Measurements from ENCODE around the gene MICB. TPM values are rescaled to one million over a fixed set of nuclear protein-coding genes. Genes with fewer than 3 reads are reported as not detected.

MICB gene
- polyA plus RNA-seq, 2 of the 4 experiments (the other 2 are of a cell fraction) = 6.8 to 7.0 TPM

DNA sequence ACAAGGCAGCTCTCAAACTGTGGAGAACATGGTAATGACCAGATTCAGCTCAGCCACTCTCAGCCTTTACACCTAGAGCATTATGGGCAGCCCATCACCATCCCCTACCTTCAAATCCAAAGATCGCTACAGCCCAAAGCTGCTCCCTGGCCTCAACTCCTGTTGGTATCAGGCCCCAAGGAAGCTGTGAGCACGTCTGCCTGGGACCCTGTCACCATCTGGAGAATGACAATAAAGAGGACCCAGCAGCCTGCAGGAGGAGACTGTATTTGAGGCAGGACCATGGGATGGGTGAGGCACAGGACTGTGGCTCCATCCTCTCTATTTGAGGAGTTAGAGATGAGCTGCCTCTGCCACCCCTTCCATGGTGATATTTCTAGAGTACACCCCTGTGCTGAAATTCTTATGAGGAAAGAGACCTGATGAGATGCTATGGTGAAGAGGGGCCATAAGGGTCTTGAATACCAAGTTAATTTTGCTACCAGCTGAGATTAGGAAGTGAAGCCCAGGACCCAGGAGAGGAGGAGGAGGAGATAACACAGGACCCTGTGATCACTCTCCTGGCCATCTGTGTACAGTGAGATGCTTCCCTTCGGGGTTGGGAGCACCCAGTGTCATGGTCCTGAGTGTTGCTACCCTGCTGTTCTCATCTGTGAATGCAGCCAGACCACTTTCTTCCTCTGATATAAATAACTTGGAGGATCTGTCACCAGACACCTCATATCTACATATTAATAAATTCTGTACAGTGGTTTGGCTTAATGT, 19.6 kb upstream of the MICB start:
- FAIRE-seq = no peak
- Histone ChIP-seq H3K4me2 (no peak overlapping the region), H3K27ac (no peak overlapping the region), H3K4me1 (peaks cover 6% of the 10 kb centered on the region; the same call in 1 of the 3 replicates), H3K9me3 (no peaks in the 10 kb centered on the region), H3K4me3 (no peak overlapping the region)
- TF ChIP-seq NPAS2 (CRISPR knock-in tag; IDR thresholded peaks at IDR 0.05; ENCODE audit: borderline replicate concordance) (no peak), ESRRA (IDR thresholded peaks at IDR 0.05; ENCODE audit: borderline replicate concordance, low read length) (no peak), HOXB13 (CRISPR knock-in tag; IDR thresholded peaks at IDR 0.05; ENCODE audit: low read depth) (no peak), SREBF2 (IDR thresholded peaks at IDR 0.05) (no peak), CBX8 (IDR thresholded peaks at IDR 0.05) (no peak), FOXS1 (CRISPR knock-in tag; IDR thresholded peaks at IDR 0.05) (no peak), FOSL2 (IDR thresholded peaks at IDR 0.05) (no peak), FOSL2 (CRISPR knock-in tag; IDR thresholded peaks at IDR 0.05) (no peak), KDM5A (IDR thresholded peaks at IDR 0.05) (no peak), POLR2A (IDR thresholded peaks at IDR 0.05; ENCODE audit: low read length) (no peak), MAFK (IDR thresholded peaks at IDR 0.05; ENCODE audit: partially characterized antibody) (no peak)
- no peak for ATAC-seq
- no peak for DNase-seq (ENCODE audit: low read depth in 1 of 2, low spot score in 1 of 2)
- ChIA-PET POLR2A (no interaction called here), CTCF (interaction anchor here (0.7 kb wide), 1 partner anchor 36 kb away, joined by 3 read pairs; no protein-coding TSS in a partner anchor)
- WGBS (ENCODE audit: missing lambda C conversion rate) = 27% methylated on average over 3 of the region's 3 CpGs

DNA sequence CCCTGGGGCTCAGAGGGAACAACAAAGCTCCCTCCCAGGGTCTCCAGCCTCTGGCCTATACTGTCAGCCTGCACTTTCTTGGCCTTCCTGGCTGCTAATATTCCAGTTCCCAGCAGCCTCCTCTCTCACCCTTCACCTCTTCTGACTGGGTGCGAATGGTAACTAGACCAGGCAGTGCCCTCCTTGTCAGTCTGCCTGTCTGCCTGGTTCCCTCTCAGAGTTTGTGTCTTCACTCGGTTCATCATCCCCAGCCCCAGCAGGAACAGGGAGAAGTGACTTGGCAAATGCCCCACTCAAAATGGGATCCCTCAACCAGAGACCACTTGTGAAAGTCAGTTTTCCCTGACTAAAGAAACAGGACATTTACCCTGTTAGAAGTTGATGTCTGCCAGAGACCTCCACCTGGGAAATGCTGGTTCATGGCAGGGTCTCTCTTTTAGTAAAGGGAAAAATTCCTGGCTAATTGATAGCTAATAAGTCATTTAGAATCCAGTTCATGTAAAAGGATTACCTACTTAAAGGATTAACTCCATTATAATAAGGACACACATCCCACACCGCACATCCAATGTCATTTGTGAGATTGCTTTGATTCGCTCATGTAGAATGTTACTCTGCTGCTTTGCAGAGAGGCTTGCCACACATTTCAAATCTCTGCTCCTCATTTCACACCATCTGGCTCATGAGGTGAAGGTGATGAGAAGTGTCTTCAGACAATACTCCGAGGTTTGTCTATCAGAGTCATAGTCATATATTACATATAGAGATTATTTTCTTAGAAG, 18.6 kb upstream of the MICB start:
- DNase-seq (ENCODE audit: low read depth in 1 of 2, low spot score in 1 of 2) (no peak), FAIRE-seq (no peak), ATAC-seq (no peak)
- H3K9me3 ChIP-seq = no peaks in the 10 kb centered on the region
- H3K27ac ChIP-seq = no peak overlapping the region
- ChIA-PET CTCF (no interaction called here), POLR2A (no interaction called here)
- peaks cover 3% of the 10 kb centered on the region; the same call in 1 of the 3 replicates for H3K4me1 ChIP-seq
- no peak overlapping the region for H3K4me2 ChIP-seq
- 46% methylated on average over 5 of the region's 5 CpGs for WGBS (ENCODE audit: missing lambda C conversion rate)
- H3K4me3 ChIP-seq = no peak overlapping the region
- TF ChIP-seq EHMT2 (IDR thresholded peaks at IDR 0.05; ENCODE audit: low read depth) (no peak), JUNB (IDR thresholded peaks at IDR 0.05) (no peak), TFCP2L1 (CRISPR knock-in tag; IDR thresholded peaks at IDR 0.05) (no peak), FOSL2 (IDR thresholded peaks at IDR 0.05) (no peak), FOSL2 (CRISPR knock-in tag; IDR thresholded peaks at IDR 0.05) (no peak), CHD2 (IDR thresholded peaks at IDR 0.05; ENCODE audit: low read length, partially characterized antibody) (no peak), HOXA7 (CRISPR knock-in tag; IDR thresholded peaks at IDR 0.05) (no peak), CBX8 (IDR thresholded peaks at IDR 0.05) (no peak)

GRCh38 chr6:31479933-31480535, 17.9 kb upstream of the MICB start:
- Histone ChIP-seq H3K27ac (no peak overlapping the region), H3K4me3 (no peak overlapping the region), H3K4me2 (no peak overlapping the region), H3K4me1 (no peaks in the 10 kb centered on the region), H3K9me3 (no peaks in the 10 kb centered on the region)
- POLR2A ChIA-PET = no interaction called here
- no peak for DNase-seq (ENCODE audit: low read depth in 1 of 2, low spot score in 1 of 2)
- FAIRE-seq = no peak
- CTCF ChIA-PET = no interaction called here
- TF ChIP-seq RNF2 (IDR thresholded peaks at IDR 0.05; ENCODE audit: borderline replicate concordance, low read depth) (no peak), MAFK (IDR thresholded peaks at IDR 0.05; ENCODE audit: partially characterized antibody) (peak; percentile 55)
- ATAC-seq = no peak
- 11% methylated on average over 3 of the region's 3 CpGs for WGBS (ENCODE audit: missing lambda C conversion rate)

DNA sequence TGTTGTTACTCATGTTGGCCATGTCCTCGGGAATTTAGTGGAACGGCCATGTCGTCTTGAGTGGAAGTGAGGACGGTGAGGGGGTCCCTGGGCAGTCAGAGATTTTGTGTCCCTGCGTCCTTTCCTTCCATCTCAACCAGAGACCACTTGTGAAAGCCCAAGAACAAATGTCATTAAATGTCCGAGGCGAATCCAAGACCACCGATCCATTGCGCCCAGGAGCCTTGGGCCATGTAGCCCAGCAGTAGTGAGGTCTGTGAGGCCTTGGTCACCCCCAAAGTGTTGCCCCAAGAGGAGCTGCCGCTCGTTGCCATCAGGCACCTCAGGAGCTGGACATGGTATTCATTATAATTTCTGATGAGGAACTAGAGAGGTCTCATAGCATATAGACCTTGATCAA, 17.4 kb upstream of the MICB start:
- ATAC-seq (no peak), DNase-seq (ENCODE audit: low read depth in 1 of 2, low spot score in 1 of 2) (no peak), FAIRE-seq (no peak)
- H3K4me2 ChIP-seq = no peak overlapping the region
- POLR2A ChIA-PET = no interaction called here
- no peaks in the 10 kb centered on the region for H3K9me3 ChIP-seq
- H3K4me3 ChIP-seq = no peak overlapping the region
- 45% methylated on average over 11 of the region's 11 CpGs for WGBS (ENCODE audit: missing lambda C conversion rate)
- no peak overlapping the region for H3K27ac ChIP-seq
- CTCF ChIA-PET = no interaction called here
- H3K4me1 ChIP-seq = no peaks in the 10 kb centered on the region
- TF ChIP-seq SMC3 (IDR thresholded peaks at IDR 0.05) (no peak), ESRRA (IDR thresholded peaks at IDR 0.05; ENCODE audit: borderline replicate concordance, low read length) (no peak), NFE2L2 (conservative IDR thresholded peaks at IDR 0.05; ENCODE audit: low read length) (no peak), RCOR1 (IDR thresholded peaks at IDR 0.05; ENCODE audit: low read depth, low read length) (no peak), ATOH8 (CRISPR knock-in tag; IDR thresholded peaks at IDR 0.05; ENCODE audit: low read depth) (no peak), CBX2 (IDR thresholded peaks at IDR 0.05; ENCODE audit: borderline replicate concordance, low read depth) (no peak), NPAS2 (CRISPR knock-in tag; IDR thresholded peaks at IDR 0.05; ENCODE audit: borderline replicate concordance) (no peak), KDM1A (IDR thresholded peaks at IDR 0.05; ENCODE audit: low read depth) (no peak)
- TF ChIP-seq, protein P1, sequence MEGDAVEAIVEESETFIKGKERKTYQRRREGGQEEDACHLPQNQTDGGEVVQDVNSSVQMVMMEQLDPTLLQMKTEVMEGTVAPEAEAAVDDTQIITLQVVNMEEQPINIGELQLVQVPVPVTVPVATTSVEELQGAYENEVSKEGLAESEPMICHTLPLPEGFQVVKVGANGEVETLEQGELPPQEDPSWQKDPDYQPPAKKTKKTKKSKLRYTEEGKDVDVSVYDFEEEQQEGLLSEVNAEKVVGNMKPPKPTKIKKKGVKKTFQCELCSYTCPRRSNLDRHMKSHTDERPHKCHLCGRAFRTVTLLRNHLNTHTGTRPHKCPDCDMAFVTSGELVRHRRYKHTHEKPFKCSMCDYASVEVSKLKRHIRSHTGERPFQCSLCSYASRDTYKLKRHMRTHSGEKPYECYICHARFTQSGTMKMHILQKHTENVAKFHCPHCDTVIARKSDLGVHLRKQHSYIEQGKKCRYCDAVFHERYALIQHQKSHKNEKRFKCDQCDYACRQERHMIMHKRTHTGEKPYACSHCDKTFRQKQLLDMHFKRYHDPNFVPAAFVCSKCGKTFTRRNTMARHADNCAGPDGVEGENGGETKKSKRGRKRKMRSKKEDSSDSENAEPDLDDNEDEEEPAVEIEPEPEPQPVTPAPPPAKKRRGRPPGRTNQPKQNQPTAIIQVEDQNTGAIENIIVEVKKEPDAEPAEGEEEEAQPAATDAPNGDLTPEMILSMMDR (IDR thresholded peaks at IDR 0.05) = no peak
- TF ChIP-seq, protein P2, sequence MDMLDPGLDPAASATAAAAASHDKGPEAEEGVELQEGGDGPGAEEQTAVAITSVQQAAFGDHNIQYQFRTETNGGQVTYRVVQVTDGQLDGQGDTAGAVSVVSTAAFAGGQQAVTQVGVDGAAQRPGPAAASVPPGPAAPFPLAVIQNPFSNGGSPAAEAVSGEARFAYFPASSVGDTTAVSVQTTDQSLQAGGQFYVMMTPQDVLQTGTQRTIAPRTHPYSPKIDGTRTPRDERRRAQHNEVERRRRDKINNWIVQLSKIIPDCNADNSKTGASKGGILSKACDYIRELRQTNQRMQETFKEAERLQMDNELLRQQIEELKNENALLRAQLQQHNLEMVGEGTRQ (IDR thresholded peaks at IDR 0.05) = no peak
- TF ChIP-seq, protein P3, sequence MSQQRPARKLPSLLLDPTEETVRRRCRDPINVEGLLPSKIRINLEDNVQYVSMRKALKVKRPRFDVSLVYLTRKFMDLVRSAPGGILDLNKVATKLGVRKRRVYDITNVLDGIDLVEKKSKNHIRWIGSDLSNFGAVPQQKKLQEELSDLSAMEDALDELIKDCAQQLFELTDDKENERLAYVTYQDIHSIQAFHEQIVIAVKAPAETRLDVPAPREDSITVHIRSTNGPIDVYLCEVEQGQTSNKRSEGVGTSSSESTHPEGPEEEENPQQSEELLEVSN (IDR thresholded peaks at IDR 0.05; ENCODE audit: borderline replicate concordance, low read depth) = no peak

Data from A549 (cell line).